T-helper 1 cell treated with Interleukin-12 subunit alpha and Interleukin-12 subunit beta and Interleukin-4 antibody, amounts not matched to agents 30 ng/mL and 1 ng/mL, for 36 hours (primary cell): ENCODE measurements around the gene ARHGAP12. TPM values are rescaled to one million over a fixed set of nuclear protein-coding genes. Genes with fewer than 3 reads are reported as not detected.
"Not testable (repeated sequence)": the region's sequence is repeated elsewhere in the genome, so short reads cannot be mapped to it uniquely, and the experiment has no call there.

Experiments used
- intact Hi-C: fragments of 100-400 bp; cut with micrococcal nuclease; formaldehyde crosslinking; loops from one replicate; pipeline ENCODE4 v1.15.1; 2024
- total RNA-seq: library from RNA; stranded (reverse); gene quantifications from 2 replicates; pipeline ENCODE4 v1.2.3, GENCODE V29; 2022

The ARHGAP12 gene
- total RNA-seq, 1 donor from 2014 or later: 7.2 TPM

- intact Hi-C loops: loop anchor here (5.0 to 10.0 kb wide), 9 partner anchors 65 to 1225 kb away; partner anchors contain the start of gene EPC1
These were observed 1.7 kb downstream of the ARHGAP12 start for GRCh38 chr10:31926765-31927564.

GRCh38 chr10:31926160-31926559 is 2.5 kb downstream of the ARHGAP12 start:
- intact Hi-C loops: loop anchor here (5.0 to 10.0 kb wide), 9 partner anchors 64 to 1224 kb away; partner anchors contain the start of gene EPC1

- intact Hi-C loops: loop anchor here (5.0 to 10.0 kb wide), 9 partner anchors 63 to 1223 kb away; partner anchors contain the start of gene EPC1
These were observed 3.8 kb downstream of the ARHGAP12 start for GRCh38 chr10:31924833-31925232.

GRCh38 chr10:31923389-31923788 is 5.2 kb downstream of the ARHGAP12 start:
- intact Hi-C loops: loop anchor here (10.0 kb wide), 2 partner anchors 421 to 579 kb away; partner anchors contain the start of gene EPC1

- intact Hi-C loops: loop anchor here (1.0 to 10.0 kb wide), 3 partner anchors 9 to 576 kb away; partner anchors contain the start of gene EPC1
These were observed 7.6 kb downstream of the ARHGAP12 start for GRCh38 chr10:31921031-31921430.

GRCh38 chr10:31920538-31920937 is 8.1 kb downstream of the ARHGAP12 start:
- intact Hi-C loops: loop anchor here (10.0 kb wide), 2 partner anchors 424 to 576 kb away; partner anchors contain the start of gene EPC1

- intact Hi-C loops: no loop called here
These were observed 9.8 kb downstream of the ARHGAP12 start for GRCh38 chr10:31918671-31919409.

GRCh38 chr10:31914370-31914769 is 14.3 kb downstream of the ARHGAP12 start:
- intact Hi-C loops: no loop called here

- intact Hi-C loops: no loop called here
These were observed 15.5 kb downstream of the ARHGAP12 start for GRCh38 chr10:31912898-31913850.

GRCh38 chr10:31912289-31912688 is 16.3 kb downstream of the ARHGAP12 start:
- intact Hi-C loops: no loop called here

- intact Hi-C loops: no loop called here
These were observed 18.6 kb downstream of the ARHGAP12 start for GRCh38 chr10:31910016-31910415.

GRCh38 chr10:31908157-31908556 is 20.5 kb downstream of the ARHGAP12 start:
- intact Hi-C loops: no loop called here

- intact Hi-C loops: no loop called here
These were observed 22.6 kb downstream of the ARHGAP12 start for GRCh38 chr10:31906039-31906438.

- intact Hi-C loops: no loop called here
These were observed 23.0 kb downstream of the ARHGAP12 start for GRCh38 chr10:31905586-31905985.

GRCh38 chr10:31902625-31903024 is 26.0 kb downstream of the ARHGAP12 start:
- intact Hi-C loops: no loop called here

GRCh38 chr10:31897506-31897905 is 31.1 kb downstream of the ARHGAP12 start:
- intact Hi-C loops: no loop called here

GRCh38 chr10:31896968-31897384 is 31.7 kb downstream of the ARHGAP12 start:
- intact Hi-C loops: no loop called here

GRCh38 chr10:31895722-31896121 is 32.9 kb downstream of the ARHGAP12 start:
- intact Hi-C loops: not testable (repeated sequence)

GRCh38 chr10:31888442-31888841 is 40.2 kb downstream of the ARHGAP12 start:
- intact Hi-C loops: no loop called here

GRCh38 chr10:31887850-31888249 is 40.8 kb downstream of the ARHGAP12 start:
- intact Hi-C loops: no loop called here

- intact Hi-C loops: no loop called here
These were observed 41.7 kb downstream of the ARHGAP12 start for GRCh38 chr10:31886885-31887284.
